ENCODE data around the gene DNLZ.

DNLZ gene

DNA sequence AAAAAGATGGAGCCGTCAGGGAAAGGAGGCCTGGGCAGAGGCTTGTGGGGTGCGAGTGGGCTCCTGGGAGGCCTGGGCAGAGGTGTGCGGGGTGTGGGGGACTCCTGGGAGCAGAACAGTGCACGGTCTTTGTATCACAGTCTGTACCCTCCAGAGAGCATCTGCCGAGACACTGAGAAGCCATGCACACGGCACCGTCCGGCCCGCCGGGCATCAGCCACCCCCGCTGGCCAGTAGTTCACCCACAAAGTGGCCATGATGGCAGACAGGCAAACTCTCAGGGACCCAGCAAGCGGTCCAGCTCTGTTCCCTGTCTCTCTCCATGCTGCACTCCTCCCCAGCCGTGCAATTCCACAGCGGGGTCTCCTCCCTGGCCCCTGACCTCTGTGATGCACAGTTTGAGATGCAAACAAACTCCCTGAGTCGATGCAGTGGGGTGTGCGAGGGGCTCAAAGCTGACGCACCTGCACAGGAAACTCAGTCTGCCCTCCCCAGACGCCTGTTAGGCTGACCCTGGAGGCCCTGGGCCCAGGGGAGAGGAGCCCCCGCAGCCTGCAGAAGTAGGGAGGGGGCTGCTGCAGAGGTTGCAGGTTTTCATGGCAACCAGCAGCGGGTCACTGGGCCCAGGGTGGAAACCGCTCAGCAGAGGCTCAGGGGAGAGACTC lies 45.3 kb downstream of the DNLZ start:
- DNase-seq (ENCODE audit: low read depth in 2 of 2), result no peak

DNA sequence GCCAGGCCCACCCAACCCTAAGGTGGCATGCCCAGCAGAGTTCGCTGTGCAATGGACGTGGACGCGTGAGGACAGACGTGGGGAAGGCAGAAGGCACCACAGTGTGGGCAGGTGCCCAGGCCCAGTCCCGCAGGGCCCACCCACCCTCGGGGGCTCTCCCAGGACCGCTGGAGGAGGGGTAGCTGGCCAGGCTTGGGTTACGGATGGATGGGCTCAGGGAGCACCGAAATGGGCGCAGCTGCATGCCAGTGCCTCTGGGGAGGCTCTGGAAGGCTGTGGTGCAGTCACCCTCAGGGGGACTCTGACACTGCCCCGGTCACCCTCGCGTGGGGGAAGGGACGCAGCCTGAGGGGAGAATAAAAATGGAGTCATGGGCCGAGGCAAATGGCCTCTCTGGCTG lies 45.8 kb downstream of the DNLZ start:
- no peak for DNase-seq (ENCODE audit: low read depth in 2 of 2)

DNA sequence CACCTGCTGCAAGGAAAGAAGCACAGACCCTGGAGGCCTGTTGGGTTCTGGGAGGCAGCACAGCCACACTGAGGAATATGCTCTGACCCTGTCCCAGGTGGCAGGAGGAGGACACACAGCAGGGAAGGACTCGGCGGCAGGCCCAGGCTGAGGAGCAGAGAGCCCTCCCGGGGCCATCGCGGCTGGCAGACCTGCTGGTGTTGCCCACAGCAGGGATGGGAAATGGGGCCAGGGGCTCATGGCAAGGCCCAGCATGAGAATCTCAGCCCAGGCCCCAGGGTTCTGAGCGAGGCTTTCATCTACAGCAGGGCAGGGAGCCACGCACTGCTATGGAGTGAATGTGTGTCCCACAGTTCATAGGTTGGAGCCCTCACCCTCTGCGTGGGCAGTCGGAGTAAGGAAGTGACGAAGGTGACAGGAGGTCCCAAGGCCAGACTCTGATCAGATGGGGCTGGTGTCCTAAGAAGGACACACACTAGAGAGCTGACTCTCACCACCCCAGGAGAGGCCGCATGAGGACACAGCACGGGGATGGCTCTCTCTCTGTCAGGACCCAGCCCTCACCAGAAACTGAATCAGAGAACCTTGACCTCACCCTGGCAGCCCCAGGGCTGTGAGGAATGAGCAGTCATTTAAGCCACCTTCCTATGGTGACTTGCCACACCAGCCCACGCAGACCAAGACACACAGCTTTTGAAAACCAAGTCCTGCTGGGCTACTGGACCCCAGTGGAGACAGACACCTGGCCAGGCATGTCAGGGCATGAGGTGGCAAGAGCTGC lies 46.5 kb downstream of the DNLZ start:
- DNase-seq (ENCODE audit: low read depth in 2 of 2), result no peak

DNA sequence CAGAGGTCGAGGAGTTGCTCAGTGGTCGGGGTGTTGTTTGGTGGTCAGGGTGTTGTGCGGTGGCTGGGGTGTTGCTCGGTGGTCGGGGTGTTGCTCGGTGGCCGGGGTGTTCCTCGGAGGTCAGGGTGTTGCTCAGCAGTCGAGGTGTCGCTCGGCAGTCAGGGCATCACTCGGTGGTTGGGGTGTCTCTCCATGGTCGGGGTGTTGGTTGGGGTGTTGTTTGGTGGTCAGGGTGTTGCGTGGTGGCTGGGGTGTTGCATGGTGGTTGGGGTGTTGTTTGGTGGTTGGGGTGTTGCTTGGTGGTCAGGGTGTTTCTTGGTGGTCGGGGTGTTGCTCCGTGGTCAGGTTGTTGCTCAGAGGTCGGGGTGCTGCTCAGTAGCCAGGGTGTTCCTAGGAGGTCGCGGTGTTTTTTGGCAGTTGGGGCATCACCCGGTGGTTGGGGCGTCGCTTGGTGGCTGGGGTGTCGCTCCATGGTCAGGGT lies 47.2 kb downstream of the DNLZ start:
- no peak for DNase-seq (ENCODE audit: low read depth in 2 of 2)

DNA sequence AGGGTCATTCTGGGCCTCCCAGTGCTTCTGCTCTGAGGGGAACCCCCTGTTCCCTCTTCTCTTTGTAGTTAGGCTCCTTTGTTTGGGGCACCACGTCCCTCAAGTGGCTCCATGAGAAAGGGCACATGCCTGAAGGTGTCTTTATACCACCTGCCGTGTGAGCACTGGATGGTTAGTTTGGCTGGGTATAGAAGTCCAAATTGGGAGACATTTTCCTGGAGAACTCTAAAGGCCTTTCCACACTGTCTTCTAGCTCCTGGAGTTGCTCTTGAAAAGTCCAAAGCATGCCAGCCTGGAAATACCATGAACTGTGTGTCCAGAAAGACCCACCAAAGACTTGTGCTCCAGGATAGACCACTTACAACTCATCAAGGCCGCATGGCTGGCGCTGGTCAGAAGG lies 48.6 kb downstream of the DNLZ start:
- DNase-seq (ENCODE audit: low read depth in 2 of 2), result no peak

DNA sequence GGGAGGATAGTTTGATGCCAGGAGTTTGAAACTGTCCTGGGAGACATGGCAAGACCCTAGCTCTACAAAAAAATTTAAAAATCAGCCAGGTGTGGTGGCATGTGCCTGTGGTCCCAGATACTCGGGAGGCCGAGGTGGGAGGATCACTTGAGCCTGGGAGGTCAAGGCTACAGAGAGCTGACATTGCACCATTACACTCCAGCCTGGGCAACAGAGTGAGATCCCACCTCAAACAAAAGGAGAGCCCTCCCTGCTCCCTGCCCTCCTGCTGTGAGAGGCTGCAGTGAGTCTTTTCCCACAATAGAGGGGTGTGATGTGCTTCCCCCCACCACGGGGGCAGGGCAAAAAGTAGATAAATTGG lies 49.5 kb downstream of the DNLZ start:
- no peak for DNase-seq (ENCODE audit: low read depth in 2 of 2)

DNA sequence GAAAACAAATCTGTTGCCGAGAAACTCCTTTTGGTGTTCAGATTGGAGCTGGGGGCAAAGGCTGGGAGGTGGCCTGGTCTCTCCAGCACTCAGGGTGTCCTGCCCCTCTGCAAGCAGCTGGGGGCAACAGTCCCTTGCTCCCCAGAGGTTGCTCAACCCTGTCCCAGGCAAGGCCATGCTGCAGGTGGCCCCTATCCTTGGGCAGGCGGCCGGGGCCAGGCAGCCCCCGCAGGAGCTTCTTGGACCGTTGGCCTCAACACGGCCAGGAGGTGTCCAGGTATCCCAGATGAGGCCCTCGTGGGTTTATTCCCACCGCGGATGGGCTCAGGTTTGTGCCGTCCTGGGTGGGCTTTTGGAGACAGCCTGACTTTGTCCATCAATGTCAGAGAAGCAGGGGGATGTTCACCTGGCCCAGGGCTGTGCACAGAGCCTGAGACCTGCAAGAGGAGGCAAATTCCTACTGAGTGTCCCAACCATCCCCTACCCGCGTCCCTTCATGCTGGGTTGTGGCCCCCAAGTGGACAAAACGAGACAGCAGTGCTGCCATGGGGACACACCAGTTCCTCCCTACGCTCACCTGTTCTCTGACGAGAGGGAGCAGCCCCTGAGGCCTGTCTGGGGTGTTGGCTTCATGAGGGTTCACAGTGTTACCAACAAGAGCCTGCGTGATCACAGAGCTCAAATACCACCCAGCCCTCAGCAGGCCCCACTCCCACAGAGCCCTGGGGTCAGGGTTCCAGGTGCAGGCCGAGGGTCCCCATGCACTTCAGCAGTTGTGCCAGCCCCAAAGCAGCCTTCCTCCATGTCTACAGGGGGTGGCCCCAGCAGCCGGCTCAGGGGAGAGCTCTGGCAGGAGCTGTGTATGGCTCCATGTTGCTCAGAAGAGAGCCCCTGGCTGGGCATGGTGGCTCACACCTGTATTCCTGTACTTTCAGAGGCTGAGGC lies 50.2 kb downstream of the DNLZ start:
- no peak for DNase-seq (ENCODE audit: low read depth in 2 of 2)

DNA sequence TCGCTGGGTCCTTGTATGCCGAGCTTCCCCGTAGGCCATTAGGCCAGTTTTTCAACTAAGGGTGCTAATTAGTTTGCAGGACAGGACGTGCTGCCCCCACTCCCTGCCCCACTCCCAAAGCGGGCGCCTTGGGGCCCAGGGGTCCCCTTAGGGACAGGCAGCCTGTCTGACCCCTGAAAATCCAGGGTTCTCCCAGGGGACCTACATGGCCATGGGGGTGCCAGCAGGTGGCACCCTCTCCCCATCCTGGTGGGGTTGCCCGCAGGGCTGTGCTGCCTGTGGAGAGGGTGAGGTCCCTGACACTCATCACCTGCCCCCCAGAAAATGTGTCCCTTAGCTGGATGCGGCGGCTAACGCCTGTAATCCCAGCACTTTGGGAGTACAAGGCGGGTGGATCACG lies 51.1 kb downstream of the DNLZ start:
- no peak for DNase-seq (ENCODE audit: low read depth in 2 of 2)

DNA sequence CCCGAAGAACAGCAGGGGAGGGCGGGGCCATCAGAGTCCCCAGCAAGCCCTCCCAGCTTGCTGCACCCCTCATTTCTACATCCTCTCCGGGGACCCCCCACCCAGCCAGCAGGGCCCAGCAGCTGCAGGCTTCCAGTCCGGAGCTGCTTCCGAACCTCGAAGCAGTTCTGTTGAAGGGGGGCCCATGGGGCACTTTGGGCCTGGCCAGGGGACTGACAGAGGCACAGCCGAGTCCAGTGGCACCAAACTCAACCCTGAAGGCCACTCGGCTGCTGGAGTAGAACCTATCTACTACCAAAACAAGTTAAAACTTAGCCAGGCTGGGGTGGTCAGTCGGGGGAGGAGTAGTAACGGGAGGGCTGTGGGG lies 51.6 kb downstream of the DNLZ start:
- DNase-seq (ENCODE audit: low read depth in 2 of 2), result no peak

DNA sequence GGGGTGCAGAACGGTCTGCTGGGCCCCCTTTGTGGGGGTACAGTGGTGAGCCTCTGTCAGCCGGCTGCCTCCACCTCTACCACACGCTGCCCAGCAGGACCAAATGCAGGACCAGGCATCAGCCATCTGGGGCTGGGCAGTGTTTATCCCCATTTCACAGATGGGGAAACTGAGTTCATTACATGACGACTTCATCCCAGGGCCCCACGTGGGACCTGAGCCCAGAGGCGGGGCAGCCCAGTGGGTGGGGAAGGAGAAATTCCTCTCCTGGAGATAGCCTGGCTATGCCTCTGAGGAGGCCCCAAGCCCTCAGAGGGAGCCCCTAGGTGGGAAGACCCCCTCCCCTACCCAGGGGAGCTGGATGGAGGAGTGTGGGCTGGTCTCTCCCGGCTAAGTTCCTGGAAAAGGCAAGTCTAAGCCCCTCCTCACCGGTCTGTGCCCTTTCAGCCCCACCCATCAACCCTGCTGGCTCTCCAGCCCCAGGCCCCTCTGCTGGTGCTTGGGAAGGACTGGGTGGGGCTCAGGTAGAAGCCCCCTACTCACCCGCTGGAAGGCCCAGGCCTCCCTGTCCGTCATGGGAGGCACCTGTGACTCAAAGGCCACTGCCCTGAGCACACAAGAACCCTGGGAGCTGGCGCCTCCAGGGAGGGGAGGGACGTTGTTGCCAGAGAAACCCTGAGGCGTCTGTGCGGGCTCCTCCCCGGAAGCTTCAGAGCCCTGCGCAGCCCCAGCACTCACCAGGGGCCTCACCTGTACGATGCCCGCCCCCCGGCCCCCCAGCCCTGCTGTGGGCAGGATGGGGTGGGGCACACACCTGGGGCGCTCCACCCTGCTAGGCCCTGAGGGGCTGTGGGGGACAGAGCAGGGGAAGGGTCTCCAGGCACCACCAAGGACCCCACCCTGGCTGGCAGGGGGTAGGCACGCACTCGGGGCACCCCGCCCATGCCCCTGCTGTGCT lies 52.2 kb downstream of the DNLZ start:
- no peak for DNase-seq (ENCODE audit: low read depth in 2 of 2)

DNA sequence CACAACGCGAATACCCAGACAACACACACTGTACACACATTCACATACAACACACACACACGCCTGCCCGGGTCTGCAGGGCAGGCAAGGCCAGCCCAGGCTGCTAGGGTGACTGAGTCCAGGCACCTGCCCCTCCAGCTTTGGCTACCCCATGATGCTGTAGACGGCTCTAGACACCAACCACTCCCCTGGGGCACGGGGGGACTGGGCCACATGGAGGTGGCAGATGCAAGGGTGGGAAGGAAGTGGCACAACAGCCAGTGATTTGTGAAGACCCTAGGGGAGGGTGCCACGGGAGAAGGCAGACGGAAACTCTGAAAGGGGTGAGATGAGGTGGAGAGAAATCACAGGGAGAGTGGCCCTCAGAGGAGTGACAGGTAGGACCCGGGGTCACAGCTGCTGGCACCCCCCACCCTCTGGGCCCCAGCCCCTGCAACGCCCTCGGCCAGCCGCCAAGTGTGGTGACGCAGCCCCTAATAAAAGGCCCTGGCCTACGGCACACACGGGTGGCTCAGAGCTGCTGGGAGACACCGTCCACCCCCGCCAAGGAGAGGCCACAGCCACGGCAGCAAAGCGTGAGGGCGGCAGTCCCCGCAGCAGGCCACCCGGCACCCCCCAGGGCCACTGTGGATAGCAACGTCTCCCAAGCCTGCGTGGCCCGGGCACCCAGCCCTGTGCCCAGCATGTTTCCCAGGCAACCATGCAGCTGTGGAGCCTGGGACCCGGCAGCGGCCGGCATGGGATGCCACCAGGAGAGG lies 53.1 kb downstream of the DNLZ start:
- DNase-seq (ENCODE audit: low read depth in 2 of 2), result no peak

DNA sequence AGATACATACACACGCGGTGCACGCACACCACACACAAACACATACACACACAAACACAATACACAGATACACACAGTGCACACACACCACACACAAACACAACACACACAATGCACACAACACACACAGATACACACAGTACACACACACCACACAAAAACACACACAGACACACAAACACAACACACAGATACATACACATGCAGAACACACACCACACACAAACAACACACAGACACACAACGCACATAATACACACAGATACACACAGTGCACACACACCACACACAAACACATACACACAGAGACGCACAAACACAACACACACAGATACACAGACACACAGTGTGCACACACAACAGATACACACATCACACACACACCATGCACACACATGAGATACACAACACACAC lies 53.7 kb downstream of the DNLZ start:
- DNase-seq (ENCODE audit: low read depth in 2 of 2), result no peak
